Panc1 (cell line): ENCODE data around the gene CORO7. TPM values are rescaled to one million over a fixed set of nuclear protein-coding genes. Genes with fewer than 3 reads are reported as not detected.

ENCODE experiments used
- ATAC-seq: fragments of 200-7000 bp; cut with Tn5 transposase; 2 replicates; pipeline ENCODE4 v1.9.1; 2020; ENCODE audit warnings: mild to moderate bottlenecking, moderate library complexity
- BruUV-seq: library from RNA; stranded (reverse); fragments of 400-500 nt; replicated peaks from 2 replicates; lab custom pipeline; 2021; lab: Mats Ljungman, UMichigan
- CTCF ChIA-PET: fragments of 300-600 bp; sonication (Branson Sonifier 250); formaldehyde crosslinking; loops from one replicate; lab custom pipeline; 2022; ENCODE audit warnings: antibody characterized with exemption; lab: Charles Lee
- POLR2A ChIA-PET: fragments of 300-600 bp; sonication (Branson Sonifier 250); formaldehyde crosslinking; loops from one replicate; lab custom pipeline; 2022; ENCODE audit warnings: antibody characterized with exemption; lab: Charles Lee
- DNase-seq: peaks from one replicate; pipeline ENCODE4 v3.0.0-alpha.2; 2010; ENCODE audit warnings: low read depth, low spot score
- H3K27ac ChIP-seq: 2 replicates; pipeline ENCODE4 v1.5.1; 2011; ENCODE audit warnings: mild to moderate bottlenecking, low read length, inconsistent platforms
- H3K27me3 ChIP-seq: fragments of 200-500 bp; sonication (Bioruptor generic); 2 replicates; pipeline ENCODE4 v1.6.0; 2014; ENCODE audit warnings: low read length, inconsistent platforms; ENCODE audit not compliant: control insufficient read depth, insufficient read depth
- H3K36me3 ChIP-seq: fragments of 200-500 bp; sonication (Bioruptor generic); 2 replicates; pipeline ENCODE4 v1.5.1; 2014; ENCODE audit warnings: inconsistent platforms, mild to moderate bottlenecking, low read length, moderate library complexity; ENCODE audit not compliant: control insufficient read depth, insufficient read depth
- H3K4me1 ChIP-seq: 2 replicates; pipeline ENCODE4 v1.5.1; 2011; ENCODE audit warnings: inconsistent platforms, mild to moderate bottlenecking, low read length, moderate library complexity; ENCODE audit not compliant: control insufficient read depth, insufficient read depth
- H3K4me3 ChIP-seq, 2 experiments: 2 replicates each; pipeline ENCODE4 v1.5.1; 2011 to 2012; ENCODE audit warnings: low read depth in 2 of 2, low read length in 2 of 2, mild to moderate bottlenecking in 2 of 2, inconsistent platforms in 1 of 2, moderate library complexity in 1 of 2
- H3K9me3 ChIP-seq: fragments of 200-500 bp; sonication (Bioruptor generic); 2 replicates; pipeline ENCODE4 v1.5.1; 2014; ENCODE audit warnings: low read depth, mild to moderate bottlenecking, inconsistent platforms, low read length, moderate library complexity; ENCODE audit not compliant: control insufficient read depth, insufficient read depth
- CTCF ChIP-seq: fragments of 450-650 bp; IDR thresholded peaks from 2 replicates; pipeline ENCODE4 v1.5.1; 2017; ENCODE audit warnings: mild to moderate bottlenecking
- POLR2AphosphoS5 ChIP-seq: IDR thresholded peaks from 2 replicates; pipeline ENCODE4 v1.6.1; 2012; ENCODE audit warnings: mild to moderate bottlenecking, low read depth, low read length, moderate library complexity
- REST ChIP-seq, 2 experiments: IDR thresholded peaks; 2 replicates each; pipeline ENCODE4 v1.6.1; 2011 to 2012; ENCODE audit warnings: low read depth in 2 of 2, control low read depth in 1 of 2, low read length in 1 of 2, mild to moderate bottlenecking in 1 of 2, moderate library complexity in 1 of 2; ENCODE audit not compliant: insufficient read depth in 1 of 2
- SIN3A ChIP-seq: IDR thresholded peaks from 2 replicates; pipeline ENCODE4 v1.6.1; 2012; ENCODE audit warnings: low read depth, mild to moderate bottlenecking, low read length, moderate library complexity, borderline replicate concordance; ENCODE audit not compliant: insufficient read depth
- TCF7L2 ChIP-seq: IDR thresholded peaks from 2 replicates; pipeline ENCODE4 v1.6.1; 2011; ENCODE audit warnings: mild to moderate bottlenecking, low read depth, low read length, inconsistent platforms
- in situ Hi-C: cut with HindIII; loops from 2 replicates; pipeline ENCODE4 v1.10.0; 2016; ENCODE audit warnings: low sequenced_read_pairs, low pct_unique_long_range_greater_than_20kb
- intact Hi-C: fragments of 100-400 bp; cut with micrococcal nuclease; formaldehyde crosslinking; loops from one replicate; pipeline ENCODE4 v1.10.0; 2022; ENCODE audit not compliant: unreplicated experiment
- total RNA-seq: library from RNA; stranded (reverse); gene quantifications from one replicate; pipeline ENCODE4 v1.2.1, GENCODE V29; 2021; ENCODE audit not compliant: unreplicated experiment

CORO7 gene
- total RNA-seq, 1 experiment from 2014 or later, result 37.5 TPM

- ATAC-seq (no peak; the same call in 1 of the 2 replicates), DNase-seq (no peak)
- H3K9me3 ChIP-seq, result no peaks in the 10 kb centered on the region
- CTCF ChIA-PET, result interaction anchor here (0.7 to 2.0 kb wide), 5 partner anchors 18 to 74 kb away, joined by 3 to 7 read pairs (median 5); no protein-coding TSS in a partner anchor
- H3K27ac ChIP-seq, result peak overlapping the region; percentile 86
- no peaks in the 10 kb centered on the region for H3K27me3 ChIP-seq
- H3K4me3 ChIP-seq, result peak overlapping the region; percentile 19 to 34; a peak in 3 of 4 replicates
- in situ Hi-C loops (no loop called here), intact Hi-C loops (no loop called here)
- BruUV-seq, result no TSS peak
- POLR2A ChIA-PET, result no interaction called here
- peaks cover 2% of the 10 kb centered on the region; the same call in 1 of the 2 replicates for H3K36me3 ChIP-seq
- TF ChIP-seq POLR2AphosphoS5 (no peak), TCF7L2 (no peak), SIN3A (no peak), REST (IDR thresholded peaks at IDR 0.05; ENCODE audit: insufficient read depth in 1 of 2, low read depth in 2 of 2, low read length in 1 of 2) (no peak), CTCF (no peak)
- peaks cover 77% of the 10 kb centered on the region for H3K4me1 ChIP-seq
Measured at GRCh38 chr16:4327386-4328045, 88.9 kb downstream of the CORO7 start.

GRCh38 chr16:4325253-4325758, 91.1 kb downstream of the CORO7 start:
- no peaks in the 10 kb centered on the region for H3K9me3 ChIP-seq
- BruUV-seq, result no TSS peak
- no peaks in the 10 kb centered on the region for H3K27me3 ChIP-seq
- intact Hi-C loops, result no loop called here
- no peak overlapping the region for H3K4me3 ChIP-seq
- H3K4me1 ChIP-seq, result peaks cover 95% of the 10 kb centered on the region
- H3K27ac ChIP-seq, result peak overlapping the region; percentile 92
- in situ Hi-C loops, result no loop called here
- no peaks in the 10 kb centered on the region for H3K36me3 ChIP-seq
- ChIA-PET POLR2A (no interaction called here), CTCF (interaction anchor here (0.6 to 3.3 kb wide), 5 partner anchors 8 to 195 kb away, joined by 3 to 12 read pairs (median 8); no protein-coding TSS in a partner anchor)
- TF ChIP-seq SIN3A (no peak), REST (IDR thresholded peaks at IDR 0.05; ENCODE audit: insufficient read depth in 1 of 2, low read depth in 2 of 2, low read length in 1 of 2) (no peak), CTCF (no peak), TCF7L2 (no peak)
- no peak for DNase-seq
- no peak for ATAC-seq
